Measurements from ENCODE around the gene CHRM4.
A peak's percentile ranks its signal among the peaks of the same experiment; 100 is the strongest.

Gene CHRM4

GRCh38 chr11:46348566-46349401 is 42.8 kb downstream of the CHRM4 start:
- TF ChIP-seq, protein P1, sequence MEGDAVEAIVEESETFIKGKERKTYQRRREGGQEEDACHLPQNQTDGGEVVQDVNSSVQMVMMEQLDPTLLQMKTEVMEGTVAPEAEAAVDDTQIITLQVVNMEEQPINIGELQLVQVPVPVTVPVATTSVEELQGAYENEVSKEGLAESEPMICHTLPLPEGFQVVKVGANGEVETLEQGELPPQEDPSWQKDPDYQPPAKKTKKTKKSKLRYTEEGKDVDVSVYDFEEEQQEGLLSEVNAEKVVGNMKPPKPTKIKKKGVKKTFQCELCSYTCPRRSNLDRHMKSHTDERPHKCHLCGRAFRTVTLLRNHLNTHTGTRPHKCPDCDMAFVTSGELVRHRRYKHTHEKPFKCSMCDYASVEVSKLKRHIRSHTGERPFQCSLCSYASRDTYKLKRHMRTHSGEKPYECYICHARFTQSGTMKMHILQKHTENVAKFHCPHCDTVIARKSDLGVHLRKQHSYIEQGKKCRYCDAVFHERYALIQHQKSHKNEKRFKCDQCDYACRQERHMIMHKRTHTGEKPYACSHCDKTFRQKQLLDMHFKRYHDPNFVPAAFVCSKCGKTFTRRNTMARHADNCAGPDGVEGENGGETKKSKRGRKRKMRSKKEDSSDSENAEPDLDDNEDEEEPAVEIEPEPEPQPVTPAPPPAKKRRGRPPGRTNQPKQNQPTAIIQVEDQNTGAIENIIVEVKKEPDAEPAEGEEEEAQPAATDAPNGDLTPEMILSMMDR (conservative IDR thresholded peaks at IDR 0.05), result no peak
- H3K27ac ChIP-seq, result no peak overlapping the region; the same call in 1 of the 2 replicates

DNA sequence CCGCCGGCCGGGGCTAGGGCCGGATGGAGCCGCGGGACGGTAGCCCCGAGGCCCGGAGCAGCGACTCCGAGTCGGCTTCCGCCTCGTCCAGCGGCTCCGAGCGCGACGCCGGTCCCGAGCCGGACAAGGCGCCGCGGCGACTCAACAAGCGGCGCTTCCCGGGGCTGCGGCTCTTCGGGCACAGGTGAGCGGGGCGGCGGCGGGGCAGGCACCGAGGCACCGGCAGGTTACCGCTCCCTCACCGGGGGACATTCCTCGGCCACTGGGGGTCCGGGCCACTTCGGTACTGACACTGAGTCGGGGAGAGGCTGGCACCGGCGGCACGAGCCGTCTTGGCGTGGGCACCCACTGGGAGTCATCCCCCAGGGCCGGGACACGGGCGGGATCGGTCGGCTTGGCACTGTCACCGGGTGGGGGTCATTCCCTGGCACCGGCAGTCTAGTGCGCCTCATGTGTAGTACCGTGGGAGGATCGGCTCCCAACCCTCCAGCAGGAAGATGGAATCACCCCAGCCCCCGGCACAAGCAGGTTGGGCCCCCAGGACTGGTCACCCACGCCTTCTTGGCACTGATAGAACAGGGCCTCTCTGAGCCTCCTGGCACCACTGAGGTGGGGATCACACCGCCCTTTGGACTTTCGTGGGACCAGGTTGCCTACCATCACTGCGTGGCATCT is 43.8 kb downstream of the CHRM4 start:
- TF ChIP-seq, protein P1 (conservative IDR thresholded peaks at IDR 0.05), result no peak
- H3K27ac ChIP-seq, result peak overlapping the region; percentile 71; the same call in 1 of the 2 replicates

DNA sequence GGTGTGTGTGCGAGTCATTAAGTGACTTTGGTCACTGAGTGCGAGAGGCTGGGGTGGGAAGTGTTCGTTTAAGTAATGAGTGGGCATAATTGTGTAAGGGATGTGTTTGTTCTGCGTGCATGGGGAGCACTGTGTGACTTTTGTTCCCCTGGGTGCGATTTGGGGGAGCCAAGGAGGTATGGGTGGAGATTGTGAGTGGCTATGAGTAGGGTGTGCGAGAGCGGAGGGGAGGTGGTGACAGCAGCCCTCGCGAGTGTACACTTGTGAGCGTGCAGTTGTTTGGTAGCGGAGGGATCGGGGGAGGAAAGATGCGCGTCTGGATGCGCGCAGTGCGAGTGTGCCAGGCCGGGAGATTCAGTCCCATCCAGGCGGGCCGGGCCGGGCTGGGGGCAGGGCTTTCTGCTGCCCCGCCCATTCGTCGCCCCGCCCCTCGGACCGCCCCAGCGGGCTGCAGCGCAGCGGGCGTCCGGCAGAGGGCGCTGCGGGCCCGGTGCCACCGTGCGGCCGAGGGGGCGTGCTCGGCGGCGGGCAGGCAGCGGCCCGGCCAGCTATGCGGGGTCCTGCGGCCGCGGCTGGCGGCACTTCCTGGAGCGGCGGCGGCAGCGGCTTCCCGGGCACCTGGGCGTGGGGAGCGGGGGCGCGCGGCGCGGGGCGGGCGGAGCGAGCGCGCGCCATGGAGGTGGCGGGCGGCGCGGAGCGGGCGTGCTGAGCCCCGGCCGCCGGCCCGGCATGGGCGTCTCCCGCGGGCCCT is 44.5 kb downstream of the CHRM4 start, which contains the start of gene DGKZ:
Gene DGKZ, plus strand, starts transcription at position 578 of the 751 bp plus-strand sequence. CDS start 197 bp downstream, outside the sequence.
- TF ChIP-seq, protein P1 (conservative IDR thresholded peaks at IDR 0.05), result peak; percentile 93
- peak within 1 kb of the TSS; percentile 71; the same call in 1 of the 2 replicates for H3K27ac ChIP-seq

GRCh38 chr11:46345881-46346484 is 45.6 kb downstream of the CHRM4 start:
- no peak overlapping the region for H3K27ac ChIP-seq
- TF ChIP-seq, protein P1 (conservative IDR thresholded peaks at IDR 0.05), result no peak

- TF ChIP-seq, protein P1 (conservative IDR thresholded peaks at IDR 0.05), result no peak
- no peak overlapping the region; the same call in 1 of the 2 replicates for H3K27ac ChIP-seq
Observed at GRCh38 chr11:46345131-46345597, 46.4 kb downstream of the CHRM4 start.

- TF ChIP-seq, protein P1 (conservative IDR thresholded peaks at IDR 0.05), result no peak
- peak overlapping the region; percentile 56 for H3K27ac ChIP-seq
Observed at GRCh38 chr11:46343520-46343919, 48.1 kb downstream of the CHRM4 start.
